Liver (tissue), 2 donors: ENCODE measurements around the gene ATF7.

Experiments
- ATF3 ChIP-seq: IDR thresholded peaks from 2 replicates; pipeline ENCODE4 v1.6.1; 2016; ENCODE audit warnings: antibody characterized with exemption
- YY1 ChIP-seq: IDR thresholded peaks from 2 replicates; pipeline ENCODE4 v1.6.1; 2016; ENCODE audit warnings: antibody characterized with exemption, mild to moderate bottlenecking
- donor health status: healthy.

DNA sequence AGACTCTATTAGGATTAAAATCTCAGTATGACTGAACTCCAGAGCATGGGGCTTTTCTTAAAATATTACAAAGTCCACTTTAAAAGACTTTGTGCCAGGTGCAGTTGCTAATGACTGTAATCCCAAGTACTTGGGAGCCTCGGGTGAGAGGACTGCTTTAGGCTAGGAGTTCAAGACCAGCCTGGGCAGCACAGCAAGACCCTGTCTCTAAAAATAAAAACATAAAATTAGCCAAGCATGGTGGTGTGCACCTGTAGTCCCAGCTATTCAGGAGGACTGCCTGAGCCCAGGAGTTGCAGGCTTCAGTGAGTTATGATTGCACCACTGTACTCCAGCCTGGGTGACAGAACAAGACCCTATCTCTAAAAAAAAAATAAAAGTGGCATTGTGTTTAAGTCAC is 33.2 kb downstream of the ATF7 start:
- no peak for TF ChIP-seq YY1
- TF ChIP-seq ATF3: no peak
